NCI-H1436 treated with DMSO at 0.1 percent for 48 hours (cell line): ENCODE results near the gene GPER1.
"Not testable (repeated sequence)": the region's sequence is repeated elsewhere in the genome, so short reads cannot be mapped to it uniquely, and the experiment has no call there.

Experiments used
- DNase-seq: peaks from one replicate; lab custom pipeline; 2025; lab: John Stamatoyannopoulos, UW

The GPER1 gene

DNA sequence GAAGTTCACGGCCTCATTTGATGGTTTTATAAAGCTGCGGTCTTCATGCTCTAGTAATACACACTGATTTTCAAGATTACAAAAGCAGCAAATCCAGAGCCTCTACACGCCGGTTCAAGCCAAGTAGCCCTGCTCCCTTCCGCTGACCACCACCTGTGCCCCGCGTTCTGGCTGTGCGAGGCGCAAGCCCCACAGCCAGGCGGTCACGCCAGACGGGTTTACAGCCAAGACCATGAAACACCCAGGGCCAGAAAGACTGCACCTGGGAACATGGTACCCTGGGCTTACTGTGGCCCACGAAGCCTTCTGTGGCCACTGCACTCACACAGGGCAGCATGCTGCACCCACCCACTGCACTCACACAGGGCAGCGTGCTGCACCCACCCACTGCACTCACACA is 33.6 kb downstream of the GPER1 start:
- no peak for DNase-seq

DNA sequence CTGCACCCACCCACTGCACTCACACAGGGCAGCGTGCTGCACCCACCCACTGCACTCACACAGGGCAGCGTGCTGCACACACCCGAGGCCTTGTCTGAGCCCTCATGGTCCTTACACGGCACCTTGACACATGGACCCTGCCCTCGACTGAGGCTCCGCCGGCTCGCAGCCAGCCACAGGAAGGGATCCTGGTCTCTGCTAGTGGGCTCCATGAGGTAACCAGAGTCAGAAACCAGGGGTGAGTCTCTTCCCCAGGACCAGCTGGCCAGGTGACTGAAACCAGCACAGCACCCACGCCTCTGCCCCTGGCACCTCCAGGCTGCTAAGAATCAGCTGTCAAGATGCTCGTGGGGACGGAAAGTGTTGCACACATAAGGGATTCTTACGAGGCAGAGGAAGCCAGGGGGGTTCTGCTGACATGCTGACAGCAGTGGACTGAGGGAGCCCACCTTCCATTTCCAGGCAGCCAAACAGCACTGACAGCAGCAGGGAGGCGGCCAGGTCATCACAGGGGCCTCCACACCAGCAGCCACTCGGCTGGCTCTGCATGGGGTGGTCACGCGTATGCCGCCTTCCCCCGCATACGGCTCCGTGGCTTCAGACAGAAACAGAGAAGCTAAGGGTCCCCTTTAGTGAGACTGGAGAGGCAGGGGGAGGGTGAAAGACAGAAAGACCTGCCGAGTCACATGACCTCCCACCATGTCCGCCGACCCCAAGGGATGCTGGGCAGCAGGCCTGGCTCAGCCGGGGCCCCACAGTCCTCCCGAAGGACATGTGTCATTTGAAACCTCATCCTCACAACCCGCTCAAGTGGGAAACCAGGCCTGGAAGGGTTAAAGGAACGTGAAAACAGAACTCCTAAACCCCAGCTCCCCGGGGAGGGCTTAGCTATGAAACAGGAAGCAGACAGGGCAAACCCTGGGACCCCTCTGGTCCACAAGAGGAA is 34.2 kb downstream of the GPER1 start:
- no peak for DNase-seq

DNA sequence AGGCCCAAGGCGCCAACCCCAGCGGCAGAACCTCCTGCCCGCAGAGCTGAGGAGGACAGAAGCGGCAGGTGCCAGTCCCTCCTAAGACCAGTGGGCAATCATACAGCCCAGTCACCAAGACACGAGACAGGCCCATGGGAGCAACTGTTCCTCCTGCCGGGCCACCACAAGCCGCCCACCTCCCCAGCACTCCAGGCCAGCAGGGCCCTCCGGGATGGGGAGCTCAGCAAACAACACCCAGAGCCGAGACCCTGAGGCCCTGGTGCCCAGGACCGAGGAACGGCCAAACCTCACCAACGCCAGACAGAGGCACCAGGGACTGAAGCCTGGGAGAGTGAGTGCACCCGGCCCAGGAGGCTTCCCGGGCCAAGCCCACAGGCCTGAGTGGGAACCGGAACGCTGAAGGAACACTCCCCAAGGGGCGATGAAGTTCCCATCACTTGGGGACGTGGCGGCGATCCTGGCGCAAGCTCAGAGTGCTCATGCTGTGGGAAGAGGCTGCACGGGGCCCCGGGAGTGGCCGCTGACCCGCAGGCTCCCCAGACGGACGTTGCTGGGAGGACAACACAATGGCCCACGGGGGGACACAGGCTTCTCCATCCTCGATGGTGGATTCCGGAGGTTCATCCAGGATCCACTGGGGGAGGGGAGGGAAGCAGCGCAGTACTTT is 35.1 kb downstream of the GPER1 start:
- DNase-seq, result no peak

DNA sequence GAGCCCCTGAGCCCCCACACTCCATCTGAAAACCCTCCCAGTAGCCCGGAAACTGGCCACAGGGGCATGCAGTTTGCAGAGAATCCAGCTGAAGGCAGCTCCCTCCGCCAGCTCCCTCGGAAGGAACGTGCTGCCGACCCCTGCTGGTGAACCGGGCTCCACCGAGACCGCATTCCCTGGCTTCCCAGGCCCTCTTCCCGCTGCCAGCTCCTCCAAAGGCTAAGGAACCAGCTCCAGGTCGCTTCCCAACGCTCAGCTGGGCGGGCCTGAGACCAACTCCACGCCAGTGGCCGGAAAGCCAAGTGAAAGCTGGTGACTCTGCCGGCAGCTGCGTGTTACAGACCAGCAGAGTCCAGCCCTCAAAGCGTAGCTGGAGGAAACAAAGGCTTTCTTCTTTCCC is 35.8 kb downstream of the GPER1 start:
- DNase-seq, result no peak

DNA sequence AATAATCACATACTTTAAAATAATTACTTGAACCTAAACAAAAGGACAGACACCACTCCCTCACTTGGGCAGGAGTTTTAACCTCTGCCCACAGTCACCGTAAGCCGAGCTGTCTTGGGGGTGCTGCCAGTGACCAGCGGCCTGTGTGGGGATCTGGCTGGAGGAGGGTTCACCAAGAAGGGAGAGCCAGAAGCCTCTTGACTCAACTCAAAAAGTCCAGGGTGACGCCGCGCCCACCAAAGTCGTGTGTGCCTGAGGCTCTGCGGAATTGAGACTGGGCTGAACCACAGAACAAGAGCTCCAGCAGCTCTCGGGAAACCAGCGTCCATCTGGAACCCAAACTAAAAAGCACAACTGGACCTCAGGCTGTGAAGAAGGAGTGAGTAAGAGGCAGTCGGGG is 36.3 kb downstream of the GPER1 start:
- DNase-seq, result no peak

DNA sequence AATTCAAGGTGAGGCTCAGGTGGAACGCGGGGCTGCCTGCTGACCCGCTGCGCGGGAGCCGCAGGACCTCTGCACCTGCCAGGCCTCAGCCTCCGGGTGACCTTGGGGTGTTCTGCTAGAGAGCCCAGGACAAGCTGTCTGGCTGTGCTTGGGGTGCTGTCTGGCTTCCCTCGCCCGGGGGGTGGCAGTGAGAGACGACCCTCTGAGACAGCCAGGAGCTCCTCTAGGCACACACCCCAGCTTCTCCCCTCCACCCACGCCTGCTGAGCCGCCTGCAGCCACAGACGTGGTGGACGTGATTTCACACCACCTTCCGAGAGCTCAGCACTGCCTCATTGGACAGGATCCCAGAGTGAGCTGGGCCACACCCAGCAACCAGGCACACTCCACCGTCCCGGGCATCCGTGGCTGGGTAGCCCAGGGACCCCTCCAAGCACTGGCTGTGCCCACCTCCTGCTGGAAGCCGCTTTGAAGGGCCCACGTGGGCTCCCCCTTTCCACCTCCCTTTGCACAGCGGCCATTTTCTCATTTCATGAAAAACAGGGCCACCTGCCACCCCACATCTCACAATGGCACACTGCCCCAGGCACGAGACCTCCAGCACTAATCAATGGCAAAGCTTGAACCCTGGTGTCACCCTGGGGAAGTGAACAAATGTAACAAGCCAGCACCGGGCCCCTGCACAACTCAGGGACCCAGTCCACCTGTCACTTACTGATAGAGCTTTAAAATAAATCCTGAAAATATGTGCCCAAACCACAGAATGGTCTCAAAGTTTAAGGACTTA is 37.1 kb downstream of the GPER1 start:
- no peak for DNase-seq

DNA sequence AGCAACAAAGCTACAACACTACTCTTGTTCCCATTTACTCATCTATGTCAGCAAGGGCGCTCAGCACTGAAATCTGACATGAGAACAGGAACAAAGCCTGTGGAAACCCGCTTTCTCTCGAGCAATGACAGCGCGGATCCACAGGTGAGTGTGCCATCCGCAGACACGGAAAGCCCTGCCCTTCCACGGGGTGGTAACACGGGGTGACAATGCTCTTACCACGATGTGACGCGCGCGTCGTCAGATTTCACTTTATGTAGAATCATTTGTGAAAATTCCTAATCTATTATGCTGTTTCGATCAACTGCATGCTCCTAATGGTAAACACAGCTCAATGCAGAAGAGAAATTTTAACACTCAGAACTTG is 37.7 kb downstream of the GPER1 start:
- DNase-seq, result no peak

DNA sequence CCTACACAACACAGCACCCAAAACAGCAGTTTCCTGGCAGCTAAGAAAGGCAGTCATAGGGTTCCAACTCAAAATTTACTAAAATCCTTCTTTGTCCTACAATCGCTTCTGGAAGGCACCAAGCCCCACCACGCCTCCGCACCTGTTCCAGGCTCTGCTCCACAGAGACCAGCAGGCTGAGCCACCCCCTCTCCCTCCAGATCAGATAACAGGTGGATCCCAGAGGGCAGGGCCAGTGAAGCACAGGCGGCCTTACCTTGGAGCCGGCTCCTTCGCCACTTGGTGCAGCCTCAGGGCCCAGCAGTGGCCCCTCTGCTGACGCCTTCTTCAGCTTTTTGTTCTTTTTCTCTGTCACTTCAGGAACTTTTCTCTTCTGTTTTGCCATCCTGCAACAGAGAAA is 39.1 kb downstream of the GPER1 start:
- DNase-seq, result no peak

DNA sequence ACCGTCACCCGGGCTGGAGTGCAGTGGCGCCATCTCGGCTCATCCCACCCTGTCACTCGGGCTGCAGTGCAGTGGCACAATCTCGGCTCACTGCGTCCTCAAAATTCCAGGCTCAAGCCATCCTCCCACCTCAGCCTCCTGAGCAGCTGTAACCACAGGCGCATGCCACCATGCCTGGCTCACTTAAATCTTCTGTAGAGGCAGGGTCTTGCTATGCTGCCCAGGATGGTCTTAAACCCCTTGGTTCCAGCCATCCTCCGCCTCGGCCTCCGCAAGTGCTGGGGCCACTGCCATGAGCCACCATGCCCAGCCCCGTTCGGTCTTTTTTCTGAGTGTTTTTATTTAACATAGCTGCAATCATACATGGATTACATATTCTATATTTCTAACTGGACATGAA is 41.5 kb downstream of the GPER1 start:
- DNase-seq, result no peak

DNA sequence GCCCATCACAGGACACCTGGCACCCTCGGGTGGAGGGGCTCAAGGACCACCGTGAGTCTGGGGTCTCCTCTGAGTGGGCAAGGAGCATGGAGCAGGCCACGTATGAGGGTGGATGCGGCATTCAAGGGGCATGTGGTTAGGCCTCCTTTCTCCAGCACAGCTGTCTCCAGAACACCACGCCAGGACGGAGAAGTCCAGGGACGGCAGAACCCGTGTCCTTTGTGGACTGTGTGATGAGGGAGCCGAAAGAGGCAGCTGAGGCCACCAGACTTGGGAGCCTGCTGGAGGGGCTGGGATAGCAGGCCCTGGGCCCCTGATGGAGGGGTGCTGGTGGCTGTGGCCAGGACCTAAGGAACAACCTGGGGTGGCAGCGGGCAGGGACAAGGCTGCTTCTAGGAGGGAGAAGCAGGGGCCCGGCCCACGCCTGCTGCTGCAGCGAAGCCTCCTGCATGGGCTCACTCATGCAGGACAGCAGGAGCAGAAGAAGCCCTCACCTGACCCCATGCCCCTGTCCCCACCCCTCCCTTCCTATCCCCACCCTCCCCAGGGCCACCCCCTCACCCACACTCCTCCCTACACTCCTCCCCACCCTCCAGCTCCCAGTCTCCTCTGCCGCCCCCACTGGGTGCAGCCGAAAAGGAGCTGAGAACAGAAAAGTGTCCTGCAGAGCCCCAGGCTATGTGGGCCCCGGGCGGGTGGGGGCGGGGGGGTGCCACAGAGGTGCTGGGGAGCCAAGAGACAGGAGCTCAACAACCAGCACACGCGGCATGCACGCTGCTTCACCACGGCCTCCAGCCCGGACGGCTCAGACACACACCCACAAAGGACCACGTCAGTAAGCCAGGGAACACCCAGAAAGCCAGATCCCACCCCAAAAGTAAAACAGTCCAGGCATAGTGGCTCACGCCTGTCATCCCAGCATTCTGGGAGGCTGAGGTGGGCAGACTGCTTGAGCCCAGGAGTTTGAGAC is 42.4 kb downstream of the GPER1 start:
- no peak for DNase-seq

DNA sequence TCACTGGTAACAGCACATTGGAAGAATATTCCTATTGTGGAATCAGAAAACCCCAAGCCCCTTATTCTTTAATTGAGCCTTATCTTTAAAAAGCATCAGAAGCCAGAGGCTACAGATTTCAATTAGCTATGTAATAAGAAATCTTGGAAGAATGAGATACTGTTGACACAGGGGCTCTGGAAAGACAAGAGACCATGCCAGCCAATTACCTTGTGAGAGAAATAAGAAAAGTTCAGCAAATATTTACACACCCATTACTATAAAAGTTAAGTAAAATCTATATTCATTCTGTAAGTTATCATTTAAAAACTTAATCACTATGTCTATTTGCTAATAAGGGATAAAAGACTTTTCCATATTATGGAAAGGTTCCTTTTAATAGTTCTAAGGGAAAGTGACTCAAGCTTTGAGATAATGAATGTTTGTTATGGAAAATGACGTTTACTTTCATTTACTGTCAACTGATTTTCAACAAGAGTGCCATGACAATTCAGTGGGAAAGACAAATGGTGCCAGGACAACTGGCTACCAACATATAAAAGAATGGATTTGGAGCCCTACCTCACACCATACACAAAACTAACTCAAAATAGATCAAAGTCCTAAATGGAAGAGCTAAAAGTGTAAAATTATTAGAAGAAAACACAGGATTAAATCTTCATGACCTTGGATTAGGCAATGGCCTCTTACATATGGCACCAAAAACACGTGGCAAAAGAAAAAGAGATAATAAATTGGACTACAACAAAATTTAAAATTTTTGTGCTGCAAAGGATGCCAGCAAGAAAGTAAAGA is 43.8 kb downstream of the GPER1 start:
- no peak for DNase-seq

DNA sequence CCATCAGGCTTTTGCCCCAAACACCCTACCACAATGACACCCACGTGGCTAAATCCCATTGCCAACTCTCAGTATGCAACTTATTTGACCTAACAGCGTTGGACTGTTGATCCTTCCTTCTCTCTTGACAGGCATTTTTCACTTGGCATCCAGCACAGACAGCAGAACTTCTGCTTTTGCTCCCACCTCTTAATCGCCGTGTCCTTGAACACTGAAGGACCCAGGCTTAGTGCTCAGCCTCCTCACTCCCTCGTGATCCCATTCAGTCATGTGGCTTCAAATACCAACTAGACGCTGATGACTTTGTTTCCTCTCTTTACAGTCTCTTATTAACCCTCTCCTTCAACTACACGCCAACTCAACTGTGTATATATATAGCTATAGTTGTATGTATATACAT is 47.0 kb downstream of the GPER1 start:
- no peak for DNase-seq

DNA sequence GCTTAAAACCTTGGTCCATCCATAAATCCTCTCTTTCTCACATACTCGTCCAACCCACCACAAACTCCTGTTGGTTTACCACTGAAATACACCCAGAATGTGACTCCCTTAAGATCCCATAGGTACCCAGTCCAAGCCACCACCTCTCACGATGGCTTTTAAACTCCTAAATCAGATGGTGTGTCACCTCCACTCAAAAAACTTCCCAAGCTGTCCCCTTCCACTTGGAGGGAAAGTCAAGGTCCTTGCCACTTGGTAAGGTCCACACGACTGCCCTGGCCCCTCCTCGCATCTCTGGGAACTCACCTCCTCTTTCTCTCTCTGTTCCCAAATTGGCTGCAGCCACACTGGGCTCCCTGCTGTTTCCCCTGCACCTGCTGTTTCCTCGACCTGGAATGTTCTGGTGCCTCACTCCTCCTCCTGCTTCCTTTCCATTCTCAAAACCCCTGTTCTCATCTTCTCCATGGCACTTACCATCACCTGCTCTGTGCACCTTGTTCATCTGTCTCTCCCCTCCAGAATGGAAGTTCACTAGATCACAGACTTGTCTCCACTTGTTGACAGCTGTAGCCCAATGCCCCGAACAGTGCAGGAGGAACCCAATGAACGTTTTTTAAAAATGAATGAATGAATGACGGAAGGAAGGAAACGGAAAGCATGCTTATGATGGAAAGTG is 49.1 kb downstream of the GPER1 start:
- DNase-seq, result no peak

DNA sequence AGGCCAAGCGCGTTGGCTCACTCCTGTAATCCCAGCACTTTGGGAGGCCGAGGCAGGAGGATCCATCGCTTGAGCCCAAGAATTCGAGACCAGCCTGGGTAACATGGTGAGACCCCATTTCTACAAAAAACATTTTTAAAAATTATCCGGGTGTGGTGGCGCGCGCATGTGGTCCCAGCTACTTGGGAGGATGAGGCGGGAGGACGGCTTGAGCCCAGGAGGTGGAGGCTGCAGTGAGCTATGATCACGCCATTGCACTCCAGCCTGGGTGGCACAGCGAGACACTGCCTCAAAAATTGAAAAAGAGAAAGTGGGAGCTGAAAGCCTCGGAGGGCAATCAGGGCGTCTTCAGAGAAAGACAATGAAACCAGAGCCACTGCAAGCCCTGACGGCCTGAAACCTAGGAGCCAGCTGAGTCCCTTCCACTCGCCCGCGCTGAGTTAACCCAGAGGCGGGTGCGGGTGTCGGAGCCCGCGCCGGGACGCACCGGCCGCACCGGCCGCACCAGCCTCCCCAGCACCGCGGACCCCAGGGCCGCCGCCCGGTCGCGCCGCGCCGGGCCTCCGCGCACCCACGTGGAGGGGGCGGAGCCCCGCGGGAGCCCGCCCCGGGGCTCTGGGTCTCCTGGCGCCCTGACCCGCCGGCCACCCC is 49.7 kb downstream of the GPER1 start:
- DNase-seq, result no peak

DNA sequence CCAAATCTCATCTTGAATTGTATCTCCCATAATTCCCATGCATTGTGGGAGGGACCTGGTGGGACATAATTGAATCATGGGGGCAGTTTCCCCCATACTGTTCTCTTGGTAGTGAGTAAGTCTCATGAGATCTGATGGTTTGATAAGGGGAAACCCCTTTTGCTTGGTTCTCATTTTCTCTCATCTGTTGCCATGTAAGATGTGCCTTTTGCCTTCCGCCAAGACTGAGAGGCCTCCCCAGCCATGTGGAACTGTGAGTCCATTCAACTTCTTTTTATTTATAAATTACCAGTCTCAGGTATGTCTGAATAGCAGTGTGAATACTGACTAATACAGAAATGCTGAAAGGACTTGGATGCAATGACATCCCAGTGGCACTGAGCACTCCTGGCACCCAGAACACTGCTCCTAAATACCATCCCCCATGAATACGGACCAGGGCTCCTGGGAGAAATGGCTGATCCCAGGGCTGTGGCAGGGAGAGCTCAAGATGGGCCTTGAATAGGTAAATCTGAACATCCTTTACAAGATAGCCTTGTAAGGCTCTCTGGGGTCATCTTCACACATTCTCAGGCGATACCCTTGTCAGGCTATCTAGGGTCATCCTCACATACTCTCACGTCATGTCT is 52.7 kb downstream of the GPER1 start:
- DNase-seq, result no peak

DNA sequence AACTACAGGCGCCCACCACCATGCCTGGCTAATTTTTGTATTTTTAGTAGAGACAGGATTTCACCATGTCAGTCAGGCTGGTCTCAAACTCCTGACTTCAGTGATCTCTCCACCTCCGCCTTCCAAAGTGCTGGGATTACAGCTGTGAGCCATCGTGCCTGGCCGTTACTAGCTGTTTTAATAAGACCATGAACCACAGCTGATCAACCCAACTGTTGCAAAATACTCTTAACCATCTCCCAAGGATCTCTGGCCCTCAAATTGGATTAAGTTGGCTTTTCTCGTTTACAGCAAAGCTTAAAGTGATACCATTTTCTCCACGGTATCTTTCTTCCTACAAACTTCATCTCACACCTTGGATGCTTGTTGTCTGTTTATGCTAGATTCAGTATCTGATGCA is 53.7 kb downstream of the GPER1 start:
- DNase-seq, result no peak

DNA sequence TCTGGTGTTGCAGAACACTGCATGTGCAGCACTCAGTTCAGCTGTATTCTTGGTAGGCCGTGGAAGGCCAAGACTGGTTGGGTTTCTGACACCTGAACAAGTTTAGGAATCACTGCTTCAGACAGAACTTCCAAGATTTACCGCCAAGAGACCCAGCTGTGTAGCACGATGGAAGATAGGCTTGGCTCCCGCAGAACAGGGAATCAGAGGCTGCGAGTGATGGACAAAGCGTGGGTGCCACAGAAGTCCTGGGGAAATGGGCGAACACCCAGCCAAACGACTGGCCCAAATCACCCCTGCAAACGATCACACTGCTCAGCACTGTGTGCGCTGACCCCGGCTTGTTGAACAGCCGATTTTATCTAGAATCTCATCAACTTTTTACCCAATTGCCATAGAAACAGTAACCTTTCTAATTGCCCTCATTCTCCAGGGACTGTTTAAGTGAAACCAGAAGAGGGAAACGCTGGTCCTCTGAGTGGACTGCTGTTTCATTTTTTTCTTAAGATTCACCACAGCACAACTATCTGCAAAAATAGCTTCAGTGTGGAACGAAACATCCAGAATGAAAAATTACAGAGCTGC is 54.2 kb downstream of the GPER1 start:
- DNase-seq, result no peak

DNA sequence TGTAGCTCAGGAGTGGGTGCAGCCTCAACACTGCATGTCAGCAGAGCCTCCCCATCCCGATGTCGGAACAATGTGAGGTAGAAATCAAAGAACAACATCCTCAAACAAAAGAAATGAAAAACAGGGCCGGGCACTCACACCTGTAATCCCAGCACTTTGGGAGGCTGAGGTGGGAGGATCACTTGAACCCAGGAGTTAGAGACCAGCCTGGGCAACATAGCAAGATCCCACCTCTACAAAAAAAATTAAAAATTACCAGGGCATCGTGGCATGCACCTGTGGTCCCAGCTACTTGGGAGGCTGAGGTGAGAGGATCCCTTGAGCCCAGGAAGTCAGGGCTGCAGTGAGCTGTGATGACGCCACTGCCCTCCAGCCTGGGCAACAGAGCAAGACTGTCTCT is 55.1 kb downstream of the GPER1 start:
- not testable (repeated sequence) for DNase-seq
